Fibroblast of skin of right quadriceps (primary cell): ENCODE measurements around the gene IL17RC.

ENCODE experiments used
- DNase-seq: peaks from one replicate; pipeline ENCODE4 v3.0.0-alpha.2; 2013

IL17RC gene

GRCh38 chr3:9947025-9947995, 30.4 kb downstream of the IL17RC start:
- DNase-seq = peak; percentile 61

- no peak for DNase-seq
Observed at GRCh38 chr3:9948586-9948985, 31.7 kb downstream of the IL17RC start.

- no peak for DNase-seq
Observed at GRCh38 chr3:9949115-9949514, 32.2 kb downstream of the IL17RC start.

GRCh38 chr3:9949626-9950025, 32.7 kb downstream of the IL17RC start:
- DNase-seq = no peak

- DNase-seq = no peak
Observed at GRCh38 chr3:9951126-9951525, 34.2 kb downstream of the IL17RC start.

GRCh38 chr3:9951598-9951961, 34.7 kb downstream of the IL17RC start:
- no peak for DNase-seq

- peak; percentile 21 for DNase-seq
Observed at GRCh38 chr3:9951962-9952805, 35.3 kb downstream of the IL17RC start, which contains the start of gene PRRT3. TSS of gene PRRT3 (minus strand) at chr3:9952408. CDS start at chr3:9950115, 2,293 bp downstream.

- DNase-seq = peak; percentile 50
Observed at GRCh38 chr3:9955067-9955502, 38.2 kb downstream of the IL17RC start.

- no peak for DNase-seq
Observed at GRCh38 chr3:9955611-9956352, 38.9 kb downstream of the IL17RC start.

GRCh38 chr3:9957214-9957613, 40.3 kb downstream of the IL17RC start:
- no peak for DNase-seq

- no peak for DNase-seq
Observed at GRCh38 chr3:9965200-9965875, 48.4 kb downstream of the IL17RC start.

GRCh38 chr3:9966841-9967240, 49.9 kb downstream of the IL17RC start:
- no peak for DNase-seq

- DNase-seq = no peak
Observed at GRCh38 chr3:9969632-9970019, 52.7 kb downstream of the IL17RC start.

- DNase-seq = peak; percentile 71
Observed at GRCh38 chr3:9970020-9970652, 53.2 kb downstream of the IL17RC start.

GRCh38 chr3:9976721-9977709, 60.1 kb downstream of the IL17RC start:
- peak; percentile 96 for DNase-seq

- DNase-seq = no peak
Observed at GRCh38 chr3:9978710-9979305, 61.9 kb downstream of the IL17RC start.

GRCh38 chr3:9980251-9980650, 63.4 kb downstream of the IL17RC start:
- no peak for DNase-seq
